HFFc6 (cell line): ENCODE results near the gene HPGDS. TPM values are rescaled to one million over a fixed set of nuclear protein-coding genes. Genes with fewer than 3 reads are reported as not detected.

Source experiments
- DNase-seq: peaks from one replicate; pipeline ENCODE4 v3.0.0-alpha.2; 2018
- H3K27ac Mint-ChIP-seq: 2 replicates; pipeline ENCODE4 v1.8.0; 2020; ENCODE audit warnings: mild to moderate bottlenecking, mixed read lengths
- H3K27me3 Mint-ChIP-seq: 2 replicates; pipeline ENCODE4 v1.8.0; 2021; ENCODE audit warnings: mild to moderate bottlenecking, moderate library complexity, mixed read lengths; ENCODE audit not compliant: insufficient read depth
- H3K36me3 Mint-ChIP-seq: 2 replicates; pipeline ENCODE4 v1.8.0; 2021; ENCODE audit warnings: low read depth, mixed read lengths
- H3K4me1 Mint-ChIP-seq: 2 replicates; pipeline ENCODE4 v1.8.0; 2020; ENCODE audit warnings: low read depth, mixed read lengths
- H3K4me3 Mint-ChIP-seq: 2 replicates; pipeline ENCODE4 v1.8.0; 2020; ENCODE audit warnings: mild to moderate bottlenecking, moderate library complexity, mixed read lengths
- H3K9me3 Mint-ChIP-seq: 2 replicates; pipeline ENCODE4 v1.8.0; 2020; ENCODE audit warnings: mild to moderate bottlenecking, mixed read lengths
- CTCF ChIP-seq: fragments of 200-600 bp; sonication (generic); IDR thresholded peaks from 2 replicates; pipeline ENCODE4 v1.5.0; 2021; ENCODE audit warnings: antibody characterized with exemption, mild to moderate bottlenecking
- total RNA-seq, 6 experiments: library from RNA; stranded (reverse); fragmentation: NEBNext Ultra II Directional; extraction: Animal tissue kit (Norgen Biotek cat#: 25700); gene quantifications; 2 replicates in 1 of 6; 3 replicates in 5 of 6; pipeline ENCODE4 v1.2.3, GENCODE V29; 2021

The HPGDS gene
- total RNA-seq, 6 experiments from 2014 or later: not detected

DNA sequence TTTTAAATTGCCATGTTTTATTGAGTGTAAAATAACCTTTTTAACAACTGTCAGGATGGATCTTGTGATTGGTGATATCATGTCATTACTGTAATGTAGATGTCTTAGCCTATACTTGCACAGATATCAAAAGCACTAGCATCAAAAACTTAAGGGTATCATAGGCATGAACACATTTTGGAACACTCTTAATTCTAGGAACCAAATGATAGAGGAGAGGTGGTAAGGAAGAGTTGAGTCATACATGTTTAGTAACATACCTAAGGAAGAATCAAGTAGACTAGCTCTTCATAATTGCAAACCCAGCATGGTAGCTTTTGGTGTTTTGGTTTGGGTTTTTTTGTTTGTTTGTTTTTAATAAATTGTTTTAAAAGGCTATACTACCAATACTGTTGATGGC, 91.5 kb downstream of the HPGDS start:
- Mint-ChIP-seq H3K36me3 (peaks cover 31% of the 10 kb centered on the region), H3K4me1 (no peaks in the 10 kb centered on the region), H3K4me3 (no peak overlapping the region), H3K9me3 (no peaks in the 10 kb centered on the region), H3K27ac (no peak overlapping the region), H3K27me3 (no peaks in the 10 kb centered on the region)
- no peak for TF ChIP-seq CTCF
- DNase-seq: no peak

Other genes with a start within 250 kb of the HPGDS start
- gene SMARCAD1, start 135.0 kb downstream of the HPGDS start, total RNA-seq: 10 to 100 TPM; 21.8 to 24.9 (median 24.2) TPM
- 100 to 1,000 TPM; 152 to 240 (median 171) TPM for gene PDLIM5, start 109.1 kb upstream of the HPGDS start, total RNA-seq